ENCODE data around the gene CBY2. TPM values are rescaled to one million over a fixed set of nuclear protein-coding genes. Genes with fewer than 3 reads are reported as not detected.

The CBY2 gene
- total RNA-seq, 1 experiment from 2014 or later, result not detected

DNA sequence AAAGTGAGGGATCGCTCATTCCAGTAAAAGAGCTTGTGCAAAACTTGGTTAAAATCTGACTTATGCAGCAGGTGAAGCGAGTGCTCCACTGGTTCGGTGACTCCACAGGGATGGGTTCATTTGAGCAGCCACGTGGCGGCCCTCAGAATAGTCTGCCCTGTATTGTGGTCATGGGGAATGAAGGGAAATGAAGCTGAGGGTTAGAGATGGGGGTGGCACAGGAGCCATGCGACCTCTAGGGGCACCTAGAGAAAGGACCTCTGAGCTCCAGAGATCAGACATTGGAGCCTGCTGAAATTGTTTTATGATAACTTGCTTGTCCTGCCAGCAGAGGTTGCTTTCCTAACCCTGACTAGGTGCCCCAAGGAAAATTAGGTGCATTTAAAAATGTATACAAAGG is 26.6 kb downstream of the CBY2 start:
- no peaks in the 10 kb centered on the region for H3K79me2 ChIP-seq (ENCODE audit: insufficient read depth, low read length)
- H3K27ac ChIP-seq (ENCODE audit: low read depth, low read length), result no peak overlapping the region
- H3K9me3 ChIP-seq (ENCODE audit: control insufficient read depth in 1 of 2, insufficient read depth in 1 of 2, low read depth in 1 of 2, low read length in 2 of 2), result no peaks in the 10 kb centered on the region
- no peaks in the 10 kb centered on the region for H3K36me3 ChIP-seq (ENCODE audit: control insufficient read depth in 1 of 2, insufficient read depth in 2 of 2, low read length in 2 of 2)
- H3K9ac ChIP-seq (ENCODE audit: low read length), result no peak overlapping the region
- TF ChIP-seq RAD21 (IDR thresholded peaks at IDR 0.05; ENCODE audit: low read depth) (peak; percentile 49), FOSL1 (IDR thresholded peaks at IDR 0.05; ENCODE audit: low read depth) (no peak)
- TF ChIP-seq, protein P1, sequence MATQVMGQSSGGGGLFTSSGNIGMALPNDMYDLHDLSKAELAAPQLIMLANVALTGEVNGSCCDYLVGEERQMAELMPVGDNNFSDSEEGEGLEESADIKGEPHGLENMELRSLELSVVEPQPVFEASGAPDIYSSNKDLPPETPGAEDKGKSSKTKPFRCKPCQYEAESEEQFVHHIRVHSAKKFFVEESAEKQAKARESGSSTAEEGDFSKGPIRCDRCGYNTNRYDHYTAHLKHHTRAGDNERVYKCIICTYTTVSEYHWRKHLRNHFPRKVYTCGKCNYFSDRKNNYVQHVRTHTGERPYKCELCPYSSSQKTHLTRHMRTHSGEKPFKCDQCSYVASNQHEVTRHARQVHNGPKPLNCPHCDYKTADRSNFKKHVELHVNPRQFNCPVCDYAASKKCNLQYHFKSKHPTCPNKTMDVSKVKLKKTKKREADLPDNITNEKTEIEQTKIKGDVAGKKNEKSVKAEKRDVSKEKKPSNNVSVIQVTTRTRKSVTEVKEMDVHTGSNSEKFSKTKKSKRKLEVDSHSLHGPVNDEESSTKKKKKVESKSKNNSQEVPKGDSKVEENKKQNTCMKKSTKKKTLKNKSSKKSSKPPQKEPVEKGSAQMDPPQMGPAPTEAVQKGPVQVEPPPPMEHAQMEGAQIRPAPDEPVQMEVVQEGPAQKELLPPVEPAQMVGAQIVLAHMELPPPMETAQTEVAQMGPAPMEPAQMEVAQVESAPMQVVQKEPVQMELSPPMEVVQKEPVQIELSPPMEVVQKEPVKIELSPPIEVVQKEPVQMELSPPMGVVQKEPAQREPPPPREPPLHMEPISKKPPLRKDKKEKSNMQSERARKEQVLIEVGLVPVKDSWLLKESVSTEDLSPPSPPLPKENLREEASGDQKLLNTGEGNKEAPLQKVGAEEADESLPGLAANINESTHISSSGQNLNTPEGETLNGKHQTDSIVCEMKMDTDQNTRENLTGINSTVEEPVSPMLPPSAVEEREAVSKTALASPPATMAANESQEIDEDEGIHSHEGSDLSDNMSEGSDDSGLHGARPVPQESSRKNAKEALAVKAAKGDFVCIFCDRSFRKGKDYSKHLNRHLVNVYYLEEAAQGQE (IDR thresholded peaks at IDR 0.05; ENCODE audit: low read depth), result no peak
- TF ChIP-seq, protein P2, sequence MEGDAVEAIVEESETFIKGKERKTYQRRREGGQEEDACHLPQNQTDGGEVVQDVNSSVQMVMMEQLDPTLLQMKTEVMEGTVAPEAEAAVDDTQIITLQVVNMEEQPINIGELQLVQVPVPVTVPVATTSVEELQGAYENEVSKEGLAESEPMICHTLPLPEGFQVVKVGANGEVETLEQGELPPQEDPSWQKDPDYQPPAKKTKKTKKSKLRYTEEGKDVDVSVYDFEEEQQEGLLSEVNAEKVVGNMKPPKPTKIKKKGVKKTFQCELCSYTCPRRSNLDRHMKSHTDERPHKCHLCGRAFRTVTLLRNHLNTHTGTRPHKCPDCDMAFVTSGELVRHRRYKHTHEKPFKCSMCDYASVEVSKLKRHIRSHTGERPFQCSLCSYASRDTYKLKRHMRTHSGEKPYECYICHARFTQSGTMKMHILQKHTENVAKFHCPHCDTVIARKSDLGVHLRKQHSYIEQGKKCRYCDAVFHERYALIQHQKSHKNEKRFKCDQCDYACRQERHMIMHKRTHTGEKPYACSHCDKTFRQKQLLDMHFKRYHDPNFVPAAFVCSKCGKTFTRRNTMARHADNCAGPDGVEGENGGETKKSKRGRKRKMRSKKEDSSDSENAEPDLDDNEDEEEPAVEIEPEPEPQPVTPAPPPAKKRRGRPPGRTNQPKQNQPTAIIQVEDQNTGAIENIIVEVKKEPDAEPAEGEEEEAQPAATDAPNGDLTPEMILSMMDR (IDR thresholded peaks at IDR 0.05 in 2 of 3, conservative IDR thresholded peaks at IDR 0.05 in 1 of 3; ENCODE audit: borderline replicate concordance in 1 of 3, insufficient read depth in 1 of 3, low read depth in 2 of 3, low read length in 2 of 3), result peak; percentile 22 to 66 (median 57); a peak in 4 of 6 replicates
- TF ChIP-seq, protein P3, sequence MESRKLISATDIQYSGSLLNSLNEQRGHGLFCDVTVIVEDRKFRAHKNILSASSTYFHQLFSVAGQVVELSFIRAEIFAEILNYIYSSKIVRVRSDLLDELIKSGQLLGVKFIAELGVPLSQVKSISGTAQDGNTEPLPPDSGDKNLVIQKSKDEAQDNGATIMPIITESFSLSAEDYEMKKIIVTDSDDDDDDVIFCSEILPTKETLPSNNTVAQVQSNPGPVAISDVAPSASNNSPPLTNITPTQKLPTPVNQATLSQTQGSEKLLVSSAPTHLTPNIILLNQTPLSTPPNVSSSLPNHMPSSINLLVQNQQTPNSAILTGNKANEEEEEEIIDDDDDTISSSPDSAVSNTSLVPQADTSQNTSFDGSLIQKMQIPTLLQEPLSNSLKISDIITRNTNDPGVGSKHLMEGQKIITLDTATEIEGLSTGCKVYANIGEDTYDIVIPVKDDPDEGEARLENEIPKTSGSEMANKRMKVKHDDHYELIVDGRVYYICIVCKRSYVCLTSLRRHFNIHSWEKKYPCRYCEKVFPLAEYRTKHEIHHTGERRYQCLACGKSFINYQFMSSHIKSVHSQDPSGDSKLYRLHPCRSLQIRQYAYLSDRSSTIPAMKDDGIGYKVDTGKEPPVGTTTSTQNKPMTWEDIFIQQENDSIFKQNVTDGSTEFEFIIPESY (IDR thresholded peaks at IDR 0.05; ENCODE audit: extremely low read depth, insufficient replicate concordance, low read length), result no peak
- BruUV-seq (replicated peaks), result no TSS peak
- H3K4me3 ChIP-seq (replicated peaks in 1 of 2; ENCODE audit: low read depth in 1 of 2, low read length in 2 of 2), result no peak overlapping the region
- H3K4me1 ChIP-seq (ENCODE audit: control insufficient read depth in 1 of 2, insufficient read depth in 2 of 2, low read length in 2 of 2), result peaks cover 0 to 2% of the 10 kb centered on the region in 2 experiments; a peak in 1 of 4 replicates
- CTCF ChIA-PET, result interaction anchor here (0.6 to 1.2 kb wide), 10 partner anchors 10 to 432 kb away, joined by 3 to 5 read pairs (median 4); no protein-coding TSS in a partner anchor
- no peaks in the 10 kb centered on the region; the same call in 1 of the 2 replicates for H3K27me3 ChIP-seq (ENCODE audit: insufficient read depth, low read length)
- DNase-seq (ENCODE audit: low read depth, low spot score), result peak; percentile 45
- no peak overlapping the region for H3K4me2 ChIP-seq (ENCODE audit: low read length)
- POLR2A ChIA-PET, result no interaction called here
- no peaks in the 10 kb centered on the region for H3K9me2 ChIP-seq (ENCODE audit: insufficient read depth)
- peak; percentile 98 for ATAC-seq
- H2AFZ ChIP-seq (ENCODE audit: low read depth, low read length, poor library complexity, severe bottlenecking), result peak overlapping the region; percentile 36
- RAD21 ChIA-PET (ENCODE audit: low non-redundant PET in 1 of 2, low total read pairs in 2 of 2, uncharacterized antibody in 2 of 2, unreplicated experiment in 2 of 2), result interaction anchor here in 1 of 2 experiments (0.5 kb wide), 1 partner anchor 595 kb away, joined by 3 read pairs; no protein-coding TSS in a partner anchor
- H4K20me1 ChIP-seq (ENCODE audit: insufficient read depth), result no peaks in the 10 kb centered on the region
- intact Hi-C loops (cut with micrococcal nuclease), result no loop called here

All from HCT116 (cell line).